DOHH2 (cell line): ENCODE results near the gene PHF21A.

ENCODE experiments used
- H3F3A ChIP-seq: fragments of 200-600 bp; sonication (generic), shearing (Covaris generic); 2 replicates; pipeline ENCODE4 v1.6.0; 2016; ENCODE audit warnings: antibody characterized with exemption, mild to moderate bottlenecking; ENCODE audit not compliant: control insufficient read depth, insufficient read depth
- H3K27ac ChIP-seq: fragments of 200-600 bp; sonication (generic); 2 replicates; pipeline ENCODE4 v1.5.1; 2014; ENCODE audit warnings: low read depth, mild to moderate bottlenecking, low read length, moderate library complexity
- H3K27me3 ChIP-seq: fragments of 200-600 bp; sonication (generic); 2 replicates; pipeline ENCODE4 v1.6.1; 2014; ENCODE audit warnings: mild to moderate bottlenecking, low read length, mixed read lengths; ENCODE audit not compliant: control insufficient read depth
- H3K36me3 ChIP-seq: fragments of 200-600 bp; sonication (generic); 2 replicates; pipeline ENCODE4 v1.6.1; 2014; ENCODE audit warnings: mild to moderate bottlenecking, low read length, moderate library complexity, mixed read lengths; ENCODE audit not compliant: control insufficient read depth
- H3K4me1 ChIP-seq: fragments of 200-600 bp; sonication (generic); 2 replicates; pipeline ENCODE4 v1.6.1; 2014; ENCODE audit warnings: mild to moderate bottlenecking, low read length, mixed read lengths; ENCODE audit not compliant: control insufficient read depth
- H3K4me2 ChIP-seq: fragments of 200-600 bp; sonication (generic); 2 replicates; pipeline ENCODE4 v1.6.0; 2014; ENCODE audit warnings: mild to moderate bottlenecking, low read length, moderate library complexity
- H3K4me3 ChIP-seq: fragments of 200-600 bp; sonication (generic); 2 replicates; pipeline ENCODE4 v1.5.1; 2014; ENCODE audit warnings: mild to moderate bottlenecking, low read length, mixed read lengths
- H3K79me2 ChIP-seq: fragments of 200-600 bp; sonication (generic); 2 replicates; pipeline ENCODE4 v1.6.1; 2014; ENCODE audit warnings: mild to moderate bottlenecking, low read length, mixed read lengths; ENCODE audit not compliant: control insufficient read depth
- H3K9me2 ChIP-seq: fragments of 200-600 bp; sonication (generic); replicated peaks from 2 replicates; pipeline ENCODE4 v1.6.1; 2014; ENCODE audit warnings: mild to moderate bottlenecking, low read length, mixed read lengths; ENCODE audit not compliant: control insufficient read depth
- H3K9me3 ChIP-seq: fragments of 200-600 bp; sonication (generic); 2 replicates; pipeline ENCODE4 v1.6.1; 2014; ENCODE audit warnings: antibody characterized with exemption, low read length, mixed read lengths; ENCODE audit not compliant: control insufficient read depth, insufficient read depth
- H4K20me1 ChIP-seq: fragments of 200-600 bp; sonication (generic); 2 replicates; pipeline ENCODE4 v1.6.0; 2014; ENCODE audit warnings: low read depth, mild to moderate bottlenecking, antibody characterized with exemption, low read length, moderate library complexity; ENCODE audit not compliant: control insufficient read depth, insufficient read depth
- EZH2phosphoT487 ChIP-seq: fragments of 200-600 bp; sonication (generic); IDR thresholded peaks from 2 replicates; pipeline ENCODE4 v1.6.1; 2017; ENCODE audit warnings: borderline replicate concordance, mild to moderate bottlenecking, antibody characterized with exemption, low read length, moderate library complexity, mixed read lengths
- TF ChIP-seq, protein P1 (sequence below): fragments of 200-600 bp; sonication (generic); IDR thresholded peaks from one replicate; pipeline ENCODE4 v1.5.1; 2014; ENCODE audit warnings: antibody characterized with exemption, mild to moderate bottlenecking, low read depth, low read length; ENCODE audit not compliant: poor library complexity, severe bottlenecking

Gene PHF21A

DNA sequence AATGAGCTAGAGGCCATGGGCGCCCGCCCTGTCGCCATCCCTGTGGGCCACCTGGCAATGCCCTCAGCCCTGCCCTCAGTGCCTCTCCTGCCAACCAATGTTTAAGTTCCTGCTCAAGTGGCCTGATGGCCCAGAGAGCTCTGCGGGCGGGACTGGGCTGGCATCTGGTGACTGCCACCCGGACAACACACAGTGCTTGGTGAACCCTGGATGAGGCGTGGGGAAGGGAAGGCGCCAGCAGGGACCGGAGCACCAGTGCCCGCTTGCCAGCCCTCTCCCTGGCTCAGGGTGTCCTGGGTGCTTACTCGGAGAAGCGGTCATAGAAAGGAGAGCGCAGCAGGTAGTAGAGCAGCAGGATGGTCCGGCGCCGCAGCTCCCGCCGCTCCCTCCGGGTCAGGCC is 207.7 kb downstream of the PHF21A start:
- H3K9me2 ChIP-seq: no peaks in the 10 kb centered on the region
- no peak overlapping the region for H3K4me2 ChIP-seq
- peaks cover 56% of the 10 kb centered on the region for H3K36me3 ChIP-seq
- no peak for TF ChIP-seq EZH2phosphoT487
- no peaks in the 10 kb centered on the region for H3K27me3 ChIP-seq
- H3F3A ChIP-seq: peaks cover 3% of the 10 kb centered on the region; the same call in 1 of the 2 replicates
- H3K79me2 ChIP-seq: peaks cover 24% of the 10 kb centered on the region
- no peak overlapping the region for H3K27ac ChIP-seq
- no peak overlapping the region for H3K4me3 ChIP-seq
- H3K4me1 ChIP-seq: peaks cover 16% of the 10 kb centered on the region
- H3K9me3 ChIP-seq: no peaks in the 10 kb centered on the region
- peaks cover 13% of the 10 kb centered on the region for H4K20me1 ChIP-seq

DNA sequence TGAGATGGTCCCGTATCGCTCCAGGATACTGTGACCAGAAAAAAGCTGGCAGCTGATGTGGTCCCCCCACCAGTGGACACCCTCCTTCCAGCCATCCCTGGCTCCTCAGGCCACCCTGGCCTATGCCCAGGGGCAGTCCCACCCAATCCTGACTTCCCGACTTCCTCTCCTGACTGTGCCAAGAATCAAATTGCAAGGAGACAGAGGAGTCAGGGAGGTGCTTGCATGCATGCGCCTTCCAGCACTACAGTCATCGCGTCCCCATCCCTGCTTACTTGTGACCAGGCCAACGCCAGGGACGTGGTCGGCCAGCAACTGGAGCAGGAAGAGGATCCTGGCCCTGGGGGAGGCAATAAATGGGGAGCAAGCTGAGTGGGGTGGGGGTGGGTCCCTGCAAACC is 210.6 kb downstream of the PHF21A start:
- H3K4me3 ChIP-seq: no peak overlapping the region
- peaks cover 4% of the 10 kb centered on the region for H3K79me2 ChIP-seq
- H3K4me1 ChIP-seq: peaks cover 7% of the 10 kb centered on the region
- no peak overlapping the region for H3K4me2 ChIP-seq
- no peaks in the 10 kb centered on the region for H3K9me2 ChIP-seq
- peaks cover 40% of the 10 kb centered on the region for H3K36me3 ChIP-seq
- H4K20me1 ChIP-seq: no peaks in the 10 kb centered on the region; the same call in none of the 2 replicates
- H3K27ac ChIP-seq: no peak overlapping the region
- no peaks in the 10 kb centered on the region for H3K9me3 ChIP-seq
- H3K27me3 ChIP-seq: no peaks in the 10 kb centered on the region
- TF ChIP-seq, protein P1, sequence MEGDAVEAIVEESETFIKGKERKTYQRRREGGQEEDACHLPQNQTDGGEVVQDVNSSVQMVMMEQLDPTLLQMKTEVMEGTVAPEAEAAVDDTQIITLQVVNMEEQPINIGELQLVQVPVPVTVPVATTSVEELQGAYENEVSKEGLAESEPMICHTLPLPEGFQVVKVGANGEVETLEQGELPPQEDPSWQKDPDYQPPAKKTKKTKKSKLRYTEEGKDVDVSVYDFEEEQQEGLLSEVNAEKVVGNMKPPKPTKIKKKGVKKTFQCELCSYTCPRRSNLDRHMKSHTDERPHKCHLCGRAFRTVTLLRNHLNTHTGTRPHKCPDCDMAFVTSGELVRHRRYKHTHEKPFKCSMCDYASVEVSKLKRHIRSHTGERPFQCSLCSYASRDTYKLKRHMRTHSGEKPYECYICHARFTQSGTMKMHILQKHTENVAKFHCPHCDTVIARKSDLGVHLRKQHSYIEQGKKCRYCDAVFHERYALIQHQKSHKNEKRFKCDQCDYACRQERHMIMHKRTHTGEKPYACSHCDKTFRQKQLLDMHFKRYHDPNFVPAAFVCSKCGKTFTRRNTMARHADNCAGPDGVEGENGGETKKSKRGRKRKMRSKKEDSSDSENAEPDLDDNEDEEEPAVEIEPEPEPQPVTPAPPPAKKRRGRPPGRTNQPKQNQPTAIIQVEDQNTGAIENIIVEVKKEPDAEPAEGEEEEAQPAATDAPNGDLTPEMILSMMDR: no peak
- no peak for TF ChIP-seq EZH2phosphoT487
- H3F3A ChIP-seq: no peaks in the 10 kb centered on the region

DNA sequence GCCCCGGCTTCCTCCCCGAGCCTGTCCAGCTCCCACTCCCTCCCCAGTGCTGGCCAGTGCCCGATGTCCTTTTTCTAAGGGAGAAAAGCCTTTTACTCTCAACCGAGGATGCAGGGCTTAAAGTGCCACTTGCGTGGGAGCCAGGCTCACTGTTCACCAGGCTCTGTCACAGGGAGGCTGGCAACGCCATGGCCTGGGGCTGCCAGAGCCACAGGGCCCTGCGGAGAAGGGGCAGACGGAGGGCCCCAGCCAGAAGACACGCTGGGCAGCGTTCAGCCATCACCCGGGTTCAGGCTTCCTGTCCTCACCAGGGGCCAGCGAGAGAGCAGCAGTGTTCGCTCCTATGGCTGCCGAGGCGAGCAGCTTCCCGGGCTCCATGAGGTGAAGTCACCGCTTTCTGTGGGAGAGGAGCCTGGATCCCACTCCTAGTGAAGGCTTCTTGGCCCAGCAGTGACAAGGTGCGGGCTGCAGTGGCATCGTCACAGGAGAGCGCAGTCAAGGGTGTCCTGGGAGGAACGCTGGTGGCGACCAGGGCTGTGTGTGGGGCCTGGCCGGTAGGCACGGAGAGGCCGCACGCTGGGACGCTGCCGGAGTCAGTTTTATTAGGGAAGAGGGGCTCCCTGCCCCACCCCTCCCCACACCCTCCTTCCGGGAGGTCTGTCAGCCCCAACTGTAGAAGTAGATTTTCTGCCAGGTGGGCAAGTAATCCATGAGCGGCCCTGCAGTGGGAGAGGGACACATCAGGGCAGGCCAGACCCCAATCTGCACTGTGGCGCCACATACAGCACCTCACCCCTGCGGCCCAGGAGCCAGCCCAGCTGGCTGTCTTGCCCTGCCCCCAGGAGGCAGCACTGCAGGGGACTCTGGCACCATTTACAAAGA is 211.4 kb downstream of the PHF21A start:
- H3K4me2 ChIP-seq: no peak overlapping the region
- no peaks in the 10 kb centered on the region for H3K9me3 ChIP-seq
- no peak overlapping the region for H3K27ac ChIP-seq
- H3F3A ChIP-seq: no peaks in the 10 kb centered on the region
- H3K9me2 ChIP-seq: no peaks in the 10 kb centered on the region
- H3K4me3 ChIP-seq: no peak overlapping the region
- no peaks in the 10 kb centered on the region for H3K27me3 ChIP-seq
- H3K4me1 ChIP-seq: peaks cover 7% of the 10 kb centered on the region
- no peaks in the 10 kb centered on the region; the same call in 1 of the 2 replicates for H4K20me1 ChIP-seq
- TF ChIP-seq, protein P1: no peak
- peaks cover 32% of the 10 kb centered on the region for H3K36me3 ChIP-seq
- no peaks in the 10 kb centered on the region for H3K79me2 ChIP-seq

DNA sequence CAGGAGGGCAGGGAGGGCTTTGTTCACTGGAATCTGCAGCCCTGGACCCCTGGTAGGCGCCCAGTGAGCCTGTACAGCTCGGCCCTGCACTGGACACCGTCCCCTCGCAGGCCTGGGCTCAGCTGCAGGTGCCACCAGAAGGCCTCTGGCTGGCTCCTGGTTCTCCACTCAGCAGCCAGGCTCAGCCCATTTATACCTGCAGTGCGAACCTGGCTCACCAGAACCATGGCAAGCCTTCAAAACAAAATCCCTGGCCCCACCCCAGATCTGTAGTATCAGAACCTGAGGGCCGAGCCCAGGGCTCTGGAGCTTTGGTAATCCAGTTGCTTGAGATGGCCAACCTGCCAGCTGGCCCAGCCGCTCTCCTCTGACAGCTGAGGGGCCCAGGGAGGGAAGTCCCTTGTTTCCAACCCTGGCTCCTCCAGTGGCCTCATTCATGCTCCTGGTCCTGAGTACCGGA is 213.3 kb downstream of the PHF21A start:
- H3F3A ChIP-seq: no peaks in the 10 kb centered on the region
- H3K4me1 ChIP-seq: peaks cover 7% of the 10 kb centered on the region
- no peak overlapping the region for H3K4me3 ChIP-seq
- H3K27ac ChIP-seq: no peak overlapping the region
- H3K27me3 ChIP-seq: no peaks in the 10 kb centered on the region
- H4K20me1 ChIP-seq: no peaks in the 10 kb centered on the region
- H3K79me2 ChIP-seq: no peaks in the 10 kb centered on the region
- TF ChIP-seq, protein P1: no peak
- no peak for TF ChIP-seq EZH2phosphoT487
- no peak overlapping the region for H3K4me2 ChIP-seq
- no peaks in the 10 kb centered on the region for H3K9me3 ChIP-seq
- peaks cover 14% of the 10 kb centered on the region; the same call in 1 of the 2 replicates for H3K36me3 ChIP-seq
- H3K9me2 ChIP-seq: no peaks in the 10 kb centered on the region
